Epidermal melanocyte (primary cell): ENCODE results near the gene JOSD2.

Experiments used
- DNase-seq: peaks from one replicate; pipeline ENCODE4 v3.0.0; 2011; ENCODE audit warnings: low spot score; ENCODE audit not compliant: insufficient read length

Gene JOSD2

GRCh38 chr19:50511069-50511822, at the start of gene JOSD2:
Gene JOSD2 (minus strand): TSS chr19:50511191. CDS start chr19:50510431, 760 bp downstream.
- DNase-seq: peak; percentile 100

- no peak for DNase-seq
These were observed 48.6 kb upstream of the JOSD2 start for GRCh38 chr19:50559636-50560035.

- no peak for DNase-seq
These were observed 47.5 kb upstream of the JOSD2 start for GRCh38 chr19:50558449-50558848.

- no peak for DNase-seq
These were observed 47.0 kb upstream of the JOSD2 start for GRCh38 chr19:50558039-50558438.

GRCh38 chr19:50557009-50557613, 46.1 kb upstream of the JOSD2 start:
- no peak for DNase-seq

- peak; percentile 83 for DNase-seq
These were observed 45.5 kb upstream of the JOSD2 start for GRCh38 chr19:50556282-50557008.

GRCh38 chr19:50555450-50556281, 44.7 kb upstream of the JOSD2 start:
- no peak for DNase-seq

- DNase-seq: no peak
These were observed 44.0 kb upstream of the JOSD2 start for GRCh38 chr19:50555033-50555432.

- DNase-seq: no peak
These were observed 43.2 kb upstream of the JOSD2 start for GRCh38 chr19:50554212-50554611.

- no peak for DNase-seq
These were observed 42.2 kb upstream of the JOSD2 start for GRCh38 chr19:50553134-50553703.

- DNase-seq: no peak
These were observed 41.5 kb upstream of the JOSD2 start for GRCh38 chr19:50552540-50552939.

GRCh38 chr19:50551715-50552187, 40.8 kb upstream of the JOSD2 start:
- DNase-seq: no peak

- DNase-seq: no peak
These were observed 40.2 kb upstream of the JOSD2 start for GRCh38 chr19:50551034-50551714.

- DNase-seq: no peak
These were observed 39.6 kb upstream of the JOSD2 start for GRCh38 chr19:50550594-50550966.

GRCh38 chr19:50549927-50550593, 39.1 kb upstream of the JOSD2 start:
- no peak for DNase-seq

- no peak for DNase-seq
These were observed 38.3 kb upstream of the JOSD2 start for GRCh38 chr19:50549059-50549926.

GRCh38 chr19:50548191-50549058, 37.4 kb upstream of the JOSD2 start:
- no peak for DNase-seq
